ENCODE measurements around the gene PTTG1.
"Not testable (repeated sequence)": the region's sequence is repeated elsewhere in the genome, so short reads cannot be mapped to it uniquely, and the experiment has no call there.

PTTG1 gene

GRCh38 chr5:160427607-160428006 lies 6.0 kb downstream of the PTTG1 start:
- DNase-seq: no peak

- no peak for DNase-seq
These were observed 10.5 kb downstream of the PTTG1 start for GRCh38 chr5:160432196-160432595.

- no peak for DNase-seq
These were observed 11.1 kb downstream of the PTTG1 start for GRCh38 chr5:160432787-160433186.

- no peak for DNase-seq
These were observed 12.4 kb downstream of the PTTG1 start for GRCh38 chr5:160434022-160434531.

GRCh38 chr5:160435532-160435931 lies 13.9 kb downstream of the PTTG1 start:
- DNase-seq: no peak

GRCh38 chr5:160436017-160436416 lies 14.4 kb downstream of the PTTG1 start:
- DNase-seq: no peak

- DNase-seq: not testable (repeated sequence)
These were observed 15.0 kb downstream of the PTTG1 start for GRCh38 chr5:160436661-160437060.

- DNase-seq: no peak
These were observed 15.6 kb downstream of the PTTG1 start for GRCh38 chr5:160437271-160437670.

GRCh38 chr5:160438316-160439204 lies 16.9 kb downstream of the PTTG1 start:
- DNase-seq: peak in 1 of 2 experiments; percentile 61

GRCh38 chr5:160439205-160439600 lies 17.5 kb downstream of the PTTG1 start:
- DNase-seq: peak in 1 of 2 experiments; percentile 78

- no peak for DNase-seq
These were observed 19.7 kb downstream of the PTTG1 start for GRCh38 chr5:160441311-160441781.

GRCh38 chr5:160442824-160443431 lies 21.3 kb downstream of the PTTG1 start:
- no peak for DNase-seq

- DNase-seq: no peak
These were observed 22.8 kb downstream of the PTTG1 start for GRCh38 chr5:160444407-160444806.

GRCh38 chr5:160445132-160445531 lies 23.5 kb downstream of the PTTG1 start:
- DNase-seq: no peak

- no peak for DNase-seq
These were observed 24.1 kb downstream of the PTTG1 start for GRCh38 chr5:160445751-160446150.

GRCh38 chr5:160448886-160449285 lies 27.2 kb downstream of the PTTG1 start:
- no peak for DNase-seq

GRCh38 chr5:160449458-160449857 lies 27.8 kb downstream of the PTTG1 start:
- DNase-seq: no peak

- DNase-seq: no peak
These were observed 28.7 kb downstream of the PTTG1 start for GRCh38 chr5:160450164-160450932.

GRCh38 chr5:160451281-160451680 lies 29.6 kb downstream of the PTTG1 start:
- DNase-seq: no peak

GRCh38 chr5:160452036-160452435 lies 30.4 kb downstream of the PTTG1 start:
- no peak for DNase-seq

GRCh38 chr5:160452795-160453194 lies 31.1 kb downstream of the PTTG1 start:
- no peak for DNase-seq

- no peak for DNase-seq
These were observed 32.1 kb downstream of the PTTG1 start for GRCh38 chr5:160453751-160454150.

- DNase-seq: no peak
These were observed 33.9 kb downstream of the PTTG1 start for GRCh38 chr5:160455600-160455999.
